ENCODE results near the gene YPEL1.
A peak's percentile ranks its signal among the peaks of the same experiment; 100 is the strongest.

GRCh38 chr22:21657360-21658032 is 78.1 kb downstream of the YPEL1 start:
- TF ChIP-seq EZH2 (IDR thresholded peaks at IDR 0.05): no peak
- peak; percentile 61; the same call in 1 of the 2 replicates for TF ChIP-seq POLR2AphosphoS5 (IDR thresholded peaks at IDR 0.05; ENCODE audit: borderline replicate concordance, low read depth, low read length)
- no peak for TF ChIP-seq FOXP2 (optimal IDR thresholded peaks at IDR 0.05; ENCODE audit: control extremely low read depth, extremely low read length, insufficient read depth)
